HCT116 (cell line): Measurements from ENCODE around the gene TMEM132D. TPM values are rescaled to one million over a fixed set of nuclear protein-coding genes. Genes with fewer than 3 reads are reported as not detected.

Experiments used
- ATAC-seq: fragments of 200-7000 bp; cut with Tn5 transposase; 2 replicates; pipeline ENCODE4 v1.9.1; 2020; ENCODE audit warnings: mild to moderate bottlenecking, moderate library complexity
- BruUV-seq: library from RNA; stranded (reverse); fragments of 400-500 nt; replicated peaks from 2 replicates; lab custom pipeline; 2021; lab: Mats Ljungman, UMichigan
- CTCF ChIA-PET: fragments of 300-600 bp; sonication (Branson Sonifier 250); formaldehyde crosslinking; loops from one replicate; lab custom pipeline; 2021; ENCODE audit warnings: antibody characterized with exemption; lab: Charles Lee
- POLR2A ChIA-PET: fragments of 300-600, 350-600 bp; sonication (Branson Sonifier 250); formaldehyde crosslinking; loops from one replicate; lab custom pipeline; 2021; ENCODE audit warnings: antibody characterized with exemption; lab: Charles Lee
- RAD21 ChIA-PET, 2 experiments: fragments of 300-600 bp; sonication (Branson Sonifier 250); formaldehyde crosslinking; loops; one replicate each; lab custom pipeline; 2023; ENCODE audit warnings: low total read pairs in 2 of 2; ENCODE audit not compliant: uncharacterized antibody in 2 of 2, unreplicated experiment in 2 of 2, low non-redundant PET in 1 of 2; lab: Charles Lee
- DNase-seq: peaks from one replicate; pipeline ENCODE4 v3.0.0-alpha.2; 2010; ENCODE audit warnings: low read depth, low spot score
- H2AFZ ChIP-seq: fragments of 200-600 bp; shearing (Covaris generic), sonication (generic); 2 replicates; pipeline ENCODE4 v1.6.1; 2017; ENCODE audit warnings: low read depth, mixed run types, mixed read lengths, antibody characterized with exemption, low read length; ENCODE audit not compliant: poor library complexity, severe bottlenecking
- H3K27ac ChIP-seq: 2 replicates; pipeline ENCODE4 v1.5.1; 2012; ENCODE audit warnings: low read depth, low read length
- H3K27me3 ChIP-seq: fragments of 200-600 bp; sonication (generic); 2 replicates; pipeline ENCODE4 v1.6.1; 2016; ENCODE audit warnings: mixed run types, low read length, mixed read lengths; ENCODE audit not compliant: insufficient read depth
- H3K36me3 ChIP-seq, 2 experiments: fragments of 200-500 bp in 1 of 2; fragments of 200-600 bp in 1 of 2; sonication (Bioruptor generic) in 1 of 2; sonication (generic) in 1 of 2; 2 replicates each; pipeline versions ENCODE4 v1.5.1 to v1.6.1; 2014 to 2016; ENCODE audit warnings: low read length in 2 of 2, inconsistent platforms in 1 of 2, mixed read lengths in 1 of 2, mixed run types in 1 of 2; ENCODE audit not compliant: insufficient read depth in 2 of 2, control insufficient read depth in 1 of 2
- H3K4me1 ChIP-seq, 2 experiments: fragments of 200-600 bp in 1 of 2; sonication (generic) in 1 of 2; 2 replicates each; pipeline versions ENCODE4 v1.5.1 to v1.6.1; 2012 to 2017; ENCODE audit warnings: low read length in 2 of 2, inconsistent platforms in 1 of 2, mild to moderate bottlenecking in 1 of 2, mixed read lengths in 1 of 2, mixed run types in 1 of 2, moderate library complexity in 1 of 2; ENCODE audit not compliant: insufficient read depth in 2 of 2, control insufficient read depth in 1 of 2
- H3K4me2 ChIP-seq: fragments of 200-600 bp; sonication (generic); 2 replicates; pipeline ENCODE4 v1.6.1; 2017; ENCODE audit warnings: mixed run types, low read length, mixed read lengths
- H3K4me3 ChIP-seq, 2 experiments: fragments of 200-600 bp in 1 of 2; sonication (generic) in 1 of 2; replicated peaks in 1 of 2; 2 replicates each; pipeline ENCODE4 v1.5.1; 2011 to 2016; ENCODE audit warnings: low read length in 2 of 2, control low read depth in 1 of 2, low read depth in 1 of 2, mild to moderate bottlenecking in 1 of 2, mixed read lengths in 1 of 2, mixed run types in 1 of 2
- H3K79me2 ChIP-seq: fragments of 200-600 bp; sonication (generic); 2 replicates; pipeline ENCODE4 v1.6.1; 2017; ENCODE audit warnings: mild to moderate bottlenecking, mixed run types, low read length, moderate library complexity, mixed read lengths; ENCODE audit not compliant: insufficient read depth
- H3K9ac ChIP-seq: fragments of 200-600 bp; sonication (generic); 2 replicates; pipeline ENCODE4 v1.6.1; 2016; ENCODE audit warnings: low read length, mixed read lengths
- H3K9me2 ChIP-seq: fragments of 200-600 bp; sonication (generic), shearing (Covaris generic); 2 replicates; pipeline ENCODE4 v1.6.1; 2017; ENCODE audit warnings: mixed run types, mild to moderate bottlenecking, moderate library complexity; ENCODE audit not compliant: insufficient read depth
- H3K9me3 ChIP-seq, 2 experiments: fragments of 200-500 bp in 1 of 2; fragments of 200-600 bp in 1 of 2; sonication (Bioruptor generic) in 1 of 2; sonication (generic) in 1 of 2; 2 replicates each; pipeline ENCODE4 v1.6.1; 2014 to 2017; ENCODE audit warnings: low read length in 2 of 2, mixed read lengths in 2 of 2, inconsistent platforms in 1 of 2, low read depth in 1 of 2, mild to moderate bottlenecking in 1 of 2, mixed run types in 1 of 2, moderate library complexity in 1 of 2; ENCODE audit not compliant: control insufficient read depth in 1 of 2, insufficient read depth in 1 of 2
- H4K20me1 ChIP-seq: fragments of 200-600 bp; sonication (generic), shearing (Covaris generic); 2 replicates; pipeline ENCODE4 v1.6.1; 2017; ENCODE audit warnings: mixed run types, mild to moderate bottlenecking, moderate library complexity; ENCODE audit not compliant: insufficient read depth
- ATF3 ChIP-seq: IDR thresholded peaks from 2 replicates; pipeline ENCODE4 v1.6.1; 2012
- CBX3 ChIP-seq: IDR thresholded peaks from 2 replicates; pipeline ENCODE4 v1.6.1; 2012; ENCODE audit warnings: low read depth
- CTCF ChIP-seq, 3 experiments: fragments of 200-600 bp in 1 of 3; sonication (generic) in 1 of 3; IDR thresholded peaks in 2 of 3; conservative IDR thresholded peaks in 1 of 3; 2 replicates each; pipeline ENCODE4 v1.5.1; 2012 to 2017; ENCODE audit warnings: low read depth in 2 of 3, low read length in 2 of 3, antibody characterized with exemption in 1 of 3, borderline replicate concordance in 1 of 3, control low read depth in 1 of 3, mild to moderate bottlenecking in 1 of 3, mixed read lengths in 1 of 3, mixed run types in 1 of 3, moderate library complexity in 1 of 3; ENCODE audit not compliant: insufficient read depth in 1 of 3
- EGR1 ChIP-seq: IDR thresholded peaks from 2 replicates; pipeline ENCODE4 v1.6.1; 2012; ENCODE audit warnings: low read depth
- EZH2 ChIP-seq: fragments of 200-600 bp; sonication (generic); IDR thresholded peaks from 2 replicates; pipeline ENCODE4 v1.6.1; 2017; ENCODE audit warnings: antibody characterized with exemption, mixed run types
- EZH2phosphoT487 ChIP-seq: fragments of 200-600 bp; IDR thresholded peaks from 2 replicates; pipeline ENCODE4 v1.6.1; 2018; ENCODE audit warnings: antibody characterized with exemption, borderline replicate concordance
- FOSL1 ChIP-seq: IDR thresholded peaks from 2 replicates; pipeline ENCODE4 v1.6.1; 2012; ENCODE audit warnings: low read depth
- JUND ChIP-seq: IDR thresholded peaks from 2 replicates; pipeline ENCODE4 v1.6.1; 2012
- MAX ChIP-seq: IDR thresholded peaks from 2 replicates; pipeline ENCODE4 v1.6.1; 2012
- POLR2A ChIP-seq: IDR thresholded peaks from 2 replicates; pipeline ENCODE4 v1.7.0; 2011; ENCODE audit warnings: borderline replicate concordance; ENCODE audit not compliant: insufficient read depth, insufficient read length; ENCODE audit errors: extremely low read depth
- POLR2AphosphoS5 ChIP-seq: IDR thresholded peaks from 2 replicates; pipeline ENCODE4 v1.6.1; 2011; ENCODE audit warnings: mild to moderate bottlenecking, low read depth, low read length, moderate library complexity
- RAD21 ChIP-seq: IDR thresholded peaks from 2 replicates; pipeline ENCODE4 v1.6.1; 2012; ENCODE audit warnings: low read depth, mild to moderate bottlenecking
- REST ChIP-seq: IDR thresholded peaks from 2 replicates; pipeline ENCODE4 v1.6.1; 2012; ENCODE audit warnings: low read depth
- SIN3A ChIP-seq: IDR thresholded peaks from 2 replicates; pipeline ENCODE4 v1.6.1; 2012; ENCODE audit warnings: low read depth
- SP1 ChIP-seq: IDR thresholded peaks from 2 replicates; pipeline ENCODE4 v1.6.1; 2012; ENCODE audit warnings: low read depth
- SRF ChIP-seq: IDR thresholded peaks from 2 replicates; pipeline ENCODE4 v1.6.1; 2012; ENCODE audit warnings: low read depth
- TCF7L2 ChIP-seq: IDR thresholded peaks from 2 replicates; pipeline ENCODE4 v1.7.0; 2011; ENCODE audit warnings: borderline replicate concordance, inconsistent platforms; ENCODE audit not compliant: insufficient read depth, insufficient read length; ENCODE audit errors: extremely low read depth
- ZFX ChIP-seq: fragments of 450-650 bp; IDR thresholded peaks from 2 replicates; pipeline ENCODE4 v1.6.1; 2017
- ZNF274 ChIP-seq: fragments of 200-500 bp; sonication (Bioruptor generic); IDR thresholded peaks from 2 replicates; pipeline ENCODE4 v1.6.1; 2014; ENCODE audit warnings: mild to moderate bottlenecking, low read depth, low read length, inconsistent platforms
- intact Hi-C: fragments of 100-400 bp; cut with micrococcal nuclease; formaldehyde crosslinking; loops from 2 replicates; pipeline ENCODE4 v1.10.0; 2022
- total RNA-seq: library from RNA; stranded (reverse); gene quantifications from one replicate; pipeline ENCODE4 v1.2.1, GENCODE V29; 2021; ENCODE audit not compliant: unreplicated experiment

Gene TMEM132D
- total RNA-seq, 1 experiment from 2014 or later = not detected

GRCh38 chr12:129025055-129025454, 878.8 kb downstream of the TMEM132D start:
- no peak overlapping the region for H3K9ac ChIP-seq
- H3K27ac ChIP-seq = no peak overlapping the region
- no peak for DNase-seq
- H4K20me1 ChIP-seq = no peaks in the 10 kb centered on the region
- H3K9me3 ChIP-seq = peaks cover 0 to 3% of the 10 kb centered on the region in 2 experiments; a peak in 2 of 4 replicates
- no peak overlapping the region for H3K4me2 ChIP-seq
- H2AFZ ChIP-seq = no peak overlapping the region
- H3K4me3 ChIP-seq = no peak overlapping the region
- H3K79me2 ChIP-seq = no peaks in the 10 kb centered on the region
- no peaks in the 10 kb centered on the region for H3K9me2 ChIP-seq
- no peak for ATAC-seq
- CTCF ChIA-PET = no interaction called here
- no peaks in the 10 kb centered on the region for H3K4me1 ChIP-seq
- no peaks in the 10 kb centered on the region for H3K36me3 ChIP-seq
- no peak for TF ChIP-seq ZNF274
- no peak for TF ChIP-seq TCF7L2
- no peak for TF ChIP-seq POLR2A
- no peak for TF ChIP-seq POLR2AphosphoS5
- no peak for TF ChIP-seq SP1
- TF ChIP-seq EZH2phosphoT487 = no peak
- TF ChIP-seq EZH2 = no peak
- TF ChIP-seq SIN3A = no peak
- no peak for TF ChIP-seq JUND
- TF ChIP-seq EGR1 = no peak
- TF ChIP-seq CBX3 = no peak
- no peak for TF ChIP-seq RAD21
- no peak for TF ChIP-seq ATF3
- TF ChIP-seq MAX = no peak
- TF ChIP-seq CTCF (IDR thresholded peaks at IDR 0.05 in 2 of 3, conservative IDR thresholded peaks at IDR 0.05 in 1 of 3; ENCODE audit: borderline replicate concordance in 1 of 3, insufficient read depth in 1 of 3, low read depth in 2 of 3, low read length in 2 of 3) = no peak
- no peak for TF ChIP-seq SRF
- no peak for TF ChIP-seq REST
- no peak for TF ChIP-seq ZFX
- no peak for TF ChIP-seq FOSL1
- TF ChIP-seq, all 23 proteins: peak for 0
- intact Hi-C loops = no loop called here
- RAD21 ChIA-PET = no interaction called here
- POLR2A ChIA-PET = no interaction called here
- no peaks in the 10 kb centered on the region for H3K27me3 ChIP-seq
- no TSS peak for BruUV-seq
